HG03045 (cell line): ENCODE data around the gene OTULIN.

Experiments
- ATAC-seq: cut with Tn5 transposase; IDR thresholded peaks from one replicate; pipeline ENCODE4 v1.9.1; 2021; ENCODE audit warnings: mild to moderate bottlenecking, moderate library complexity; ENCODE audit not compliant: unreplicated experiment

OTULIN gene

GRCh38 chr5:14738050-14738449 lies 73.5 kb downstream of the OTULIN start:
- ATAC-seq, result no peak

- no peak for ATAC-seq
Observed at GRCh38 chr5:14739538-14739937, 75.0 kb downstream of the OTULIN start.

GRCh38 chr5:14739981-14740380 lies 75.5 kb downstream of the OTULIN start:
- ATAC-seq, result no peak

- ATAC-seq, result no peak
Observed at GRCh38 chr5:14741131-14741530, 76.6 kb downstream of the OTULIN start.

GRCh38 chr5:14741801-14742440 lies 77.4 kb downstream of the OTULIN start:
- ATAC-seq, result no peak

GRCh38 chr5:14742498-14742897 lies 78.0 kb downstream of the OTULIN start:
- ATAC-seq, result no peak

GRCh38 chr5:14743601-14744295 lies 79.2 kb downstream of the OTULIN start:
- peak; percentile 20 for ATAC-seq

GRCh38 chr5:14744296-14745187 lies 80.0 kb downstream of the OTULIN start:
- ATAC-seq, result peak; percentile 61

- no peak for ATAC-seq
Observed at GRCh38 chr5:14745188-14745563, 80.7 kb downstream of the OTULIN start.

- no peak for ATAC-seq
Observed at GRCh38 chr5:14745753-14746152, 81.2 kb downstream of the OTULIN start.

- no peak for ATAC-seq
Observed at GRCh38 chr5:14748180-14748900, 83.8 kb downstream of the OTULIN start.
